GM11168 (cell line): ENCODE data around the gene ZNF652.
"Not testable (repeated sequence)": the region's sequence is repeated elsewhere in the genome, so short reads cannot be mapped to it uniquely, and the experiment has no call there.

ENCODE experiments used
- in situ Hi-C: fragments of 300-500 bp; cut with MboI; formaldehyde crosslinking; loops from one replicate; pipeline ENCODE4 v1.12.0; 2022; ENCODE audit warnings: low sequenced_read_pairs; ENCODE audit not compliant: unreplicated experiment

ZNF652 gene

GRCh38 chr17:49361902-49362722, at the start of gene ZNF652:
Gene ZNF652, minus strand, starts transcription at chr17:49362250. Its CDS starts 44,525 bp downstream, at chr17:49317725.
- in situ Hi-C loops: no loop called here

- in situ Hi-C loops: loop anchor here (25.0 kb wide), 1 partner anchor 278 kb away; the partner anchor contains the start of gene SPOP
Measured at GRCh38 chr17:49409066-49409465, 47.0 kb upstream of the ZNF652 start.

GRCh38 chr17:49407981-49408501, 46.0 kb upstream of the ZNF652 start:
- in situ Hi-C loops: loop anchor here (25.0 kb wide), 1 partner anchor 279 kb away; the partner anchor contains the start of gene SPOP

GRCh38 chr17:49407086-49407485, 45.0 kb upstream of the ZNF652 start:
- in situ Hi-C loops: loop anchor here (25.0 kb wide), 1 partner anchor 280 kb away; the partner anchor contains the start of gene SPOP

GRCh38 chr17:49406421-49407061, 44.5 kb upstream of the ZNF652 start:
- in situ Hi-C loops: loop anchor here (25.0 kb wide), 1 partner anchor 281 kb away; the partner anchor contains the start of gene SPOP

GRCh38 chr17:49404906-49405305, 42.9 kb upstream of the ZNF652 start:
- in situ Hi-C loops: loop anchor here (25.0 kb wide), 1 partner anchor 282 kb away; the partner anchor contains the start of gene SPOP

GRCh38 chr17:49404361-49404760, 42.3 kb upstream of the ZNF652 start:
- in situ Hi-C loops: loop anchor here (25.0 kb wide), 1 partner anchor 283 kb away; the partner anchor contains the start of gene SPOP

- in situ Hi-C loops: loop anchor here (25.0 kb wide), 1 partner anchor 284 kb away; the partner anchor contains the start of gene SPOP
Measured at GRCh38 chr17:49403514-49404289, 41.7 kb upstream of the ZNF652 start.

GRCh38 chr17:49402706-49403105, 40.7 kb upstream of the ZNF652 start:
- in situ Hi-C loops: loop anchor here (25.0 kb wide), 1 partner anchor 285 kb away; the partner anchor contains the start of gene SPOP

- in situ Hi-C loops: loop anchor here (25.0 kb wide), 1 partner anchor 285 kb away; the partner anchor contains the start of gene SPOP
Measured at GRCh38 chr17:49401971-49402611, 40.0 kb upstream of the ZNF652 start.

- in situ Hi-C loops: loop anchor here (25.0 kb wide), 1 partner anchor 287 kb away; the partner anchor contains the start of gene SPOP
Measured at GRCh38 chr17:49399995-49400394, 37.9 kb upstream of the ZNF652 start.

- in situ Hi-C loops: no loop called here
Measured at GRCh38 chr17:49397586-49397985, 35.5 kb upstream of the ZNF652 start.

GRCh38 chr17:49393491-49394255, 31.6 kb upstream of the ZNF652 start:
- in situ Hi-C loops: no loop called here

- in situ Hi-C loops: no loop called here
Measured at GRCh38 chr17:49390548-49391324, 28.7 kb upstream of the ZNF652 start.

GRCh38 chr17:49389514-49390347, 27.7 kb upstream of the ZNF652 start:
- in situ Hi-C loops: not testable (repeated sequence)

GRCh38 chr17:49388692-49389513, 26.9 kb upstream of the ZNF652 start:
- in situ Hi-C loops: no loop called here
